ENCODE data around the gene SORCS2.

Gene SORCS2

DNA sequence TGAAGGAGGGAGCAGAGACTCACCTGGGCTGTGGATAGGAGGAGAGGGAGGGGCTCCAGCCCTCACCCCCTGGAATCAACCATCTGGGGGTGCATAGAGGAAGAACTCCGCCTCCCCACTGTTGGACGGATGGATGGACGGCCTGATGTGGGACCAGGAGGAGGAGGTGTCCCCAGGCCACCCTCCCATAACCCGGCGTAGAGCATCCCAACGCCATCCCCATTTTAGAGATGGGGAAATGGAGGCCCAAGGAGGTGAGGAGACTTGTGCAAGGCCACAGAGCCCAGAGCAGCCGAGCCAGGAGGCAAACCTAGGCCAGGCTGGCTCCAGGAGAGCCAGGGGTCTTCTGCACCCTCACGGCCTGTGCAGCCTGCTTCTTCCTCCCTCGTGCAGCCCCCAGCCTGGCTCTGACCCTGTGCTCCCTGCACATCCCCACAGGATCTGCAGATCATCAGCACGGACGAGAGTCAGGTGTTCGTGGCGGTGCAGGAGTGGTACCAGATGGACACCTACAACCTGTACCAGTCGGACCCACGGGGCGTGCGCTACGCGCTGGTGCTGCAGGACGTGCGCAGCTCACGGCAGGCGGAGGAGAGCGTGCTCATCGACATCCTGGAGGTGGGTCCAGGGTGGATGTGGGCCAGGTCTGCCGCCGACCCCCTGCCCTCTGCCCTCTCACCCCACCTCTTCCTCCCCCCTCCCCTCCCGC, 483.4 kb downstream of the SORCS2 start:
- TF ChIP-seq JUND (IDR thresholded peaks at IDR 0.05; ENCODE audit: low read depth), result no peak
- no peak for DNase-seq (ENCODE audit: low read depth in 1 of 2, low spot score in 1 of 2)
- in situ Hi-C loops (cut with HindIII; ENCODE audit: low pct_unique_long_range_greater_than_20kb, low sequenced_read_pairs), result no loop called here

DNA sequence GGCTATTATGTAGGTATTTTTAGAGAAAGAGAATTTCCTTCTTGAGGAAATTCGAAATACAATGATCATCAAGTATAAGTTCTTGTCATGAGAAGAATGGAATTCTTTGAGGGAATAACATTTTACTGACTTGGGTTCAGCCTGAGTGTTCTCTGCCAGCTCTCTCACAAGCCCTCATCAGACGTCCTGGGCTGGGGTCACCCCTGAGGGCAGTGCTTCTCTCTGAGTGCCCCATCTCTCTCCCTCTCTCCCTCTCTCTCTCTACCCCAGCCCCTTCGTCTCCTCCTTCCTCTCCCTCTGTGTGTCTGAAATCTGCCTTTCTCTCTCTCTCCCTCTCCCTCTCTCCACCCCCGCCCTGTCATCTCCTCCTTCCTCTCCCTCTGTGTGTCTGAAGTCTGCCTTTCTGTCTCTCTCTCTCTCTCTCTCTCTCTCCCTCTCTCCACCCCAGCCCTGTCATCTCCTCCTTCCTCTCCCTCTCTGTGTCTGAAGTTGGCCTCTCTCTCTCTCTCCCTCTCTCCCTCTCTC, 484.1 kb downstream of the SORCS2 start:
- in situ Hi-C loops (cut with HindIII; ENCODE audit: low pct_unique_long_range_greater_than_20kb, low sequenced_read_pairs), result no loop called here
- no peak for DNase-seq (ENCODE audit: low read depth in 1 of 2, low spot score in 1 of 2)
- no peak for TF ChIP-seq JUND (IDR thresholded peaks at IDR 0.05; ENCODE audit: low read depth)

DNA sequence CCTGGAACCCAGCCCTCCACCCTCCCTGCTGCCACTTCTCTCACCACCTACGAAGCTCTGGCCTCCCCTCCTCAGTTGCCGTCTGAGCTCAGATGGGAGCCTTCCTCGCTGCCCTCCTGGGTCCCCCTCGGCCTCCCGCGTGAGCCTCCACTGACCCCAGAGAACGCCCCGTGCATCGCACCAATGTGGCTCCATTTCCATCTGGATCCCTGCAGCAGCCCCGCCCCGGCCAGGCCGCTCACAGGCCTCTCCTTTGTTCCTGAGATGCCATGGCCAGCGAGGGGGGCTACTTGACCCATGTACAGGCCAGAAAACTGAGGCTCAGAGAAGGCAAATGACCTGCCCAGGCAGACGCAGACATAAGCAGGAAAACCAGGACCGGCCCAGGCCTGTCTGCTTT, 484.7 kb downstream of the SORCS2 start:
- no peak for TF ChIP-seq JUND (IDR thresholded peaks at IDR 0.05; ENCODE audit: low read depth)

DNA sequence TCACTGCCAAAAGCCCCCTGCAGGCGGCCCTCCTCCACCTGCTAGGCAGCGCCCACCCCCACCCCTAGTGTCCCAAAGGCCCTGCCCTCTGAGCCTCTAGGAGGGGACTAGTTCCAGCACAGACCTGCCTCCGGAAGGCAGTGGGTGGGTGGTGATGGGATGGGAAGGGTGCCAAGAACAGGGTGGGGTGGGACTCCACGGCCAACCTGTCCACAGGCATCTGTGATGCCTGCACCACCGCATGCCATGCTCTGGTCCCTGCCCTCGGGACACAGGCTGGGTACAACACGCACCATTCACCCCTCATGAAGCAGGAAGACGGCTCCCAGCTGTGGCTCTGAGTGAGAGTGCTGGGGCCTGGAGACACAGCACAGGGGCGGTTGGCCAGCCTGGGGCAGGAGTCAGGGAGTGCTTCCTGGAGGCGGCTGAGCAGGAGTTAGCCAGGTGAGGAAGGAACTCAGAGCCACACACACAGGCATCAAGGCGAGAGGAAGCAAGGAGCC, 485.5 kb downstream of the SORCS2 start:
- TF ChIP-seq JUND (IDR thresholded peaks at IDR 0.05; ENCODE audit: low read depth), result no peak
- in situ Hi-C loops (cut with HindIII; ENCODE audit: low pct_unique_long_range_greater_than_20kb, low sequenced_read_pairs), result no loop called here
- no peak for DNase-seq (ENCODE audit: low read depth in 1 of 2, low spot score in 1 of 2)

More for the DNA sequence above, 484.7 kb downstream of the SORCS2 start:
- in situ Hi-C loops (cut with HindIII; ENCODE audit: low pct_unique_long_range_greater_than_20kb, low sequenced_read_pairs), result no loop called here
- no peak for DNase-seq (ENCODE audit: low read depth in 1 of 2, low spot score in 1 of 2)

DNA sequence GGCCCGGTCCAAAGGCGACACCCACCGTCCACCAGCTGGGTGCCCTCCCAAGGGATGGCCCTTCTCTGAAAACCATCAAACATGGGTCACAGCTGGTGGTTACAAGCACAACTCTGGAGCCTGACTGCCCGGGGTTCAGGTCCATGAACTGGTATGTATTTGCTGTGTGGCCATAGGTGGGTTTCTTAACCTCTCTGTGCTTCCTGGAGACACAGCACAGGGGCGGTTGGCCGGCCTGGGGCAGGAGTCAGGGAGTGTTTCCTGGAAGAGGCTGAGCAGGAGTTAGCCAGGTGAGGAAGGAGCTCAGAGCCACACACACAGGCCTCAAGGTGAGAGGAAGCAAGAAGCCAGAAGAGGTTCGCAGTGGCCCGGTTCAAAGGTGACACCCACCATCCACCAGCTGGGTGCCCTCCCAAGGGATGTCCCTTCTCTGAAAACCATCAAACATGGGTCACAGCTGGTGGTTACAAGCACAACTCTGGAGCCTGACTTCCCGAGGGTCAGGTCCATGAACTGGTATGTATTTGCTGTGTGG, 486.0 kb downstream of the SORCS2 start:
- in situ Hi-C loops (cut with HindIII; ENCODE audit: low pct_unique_long_range_greater_than_20kb, low sequenced_read_pairs), result no loop called here
- TF ChIP-seq JUND (IDR thresholded peaks at IDR 0.05; ENCODE audit: low read depth), result no peak
- DNase-seq (ENCODE audit: low read depth in 1 of 2, low spot score in 1 of 2), result no peak

DNA sequence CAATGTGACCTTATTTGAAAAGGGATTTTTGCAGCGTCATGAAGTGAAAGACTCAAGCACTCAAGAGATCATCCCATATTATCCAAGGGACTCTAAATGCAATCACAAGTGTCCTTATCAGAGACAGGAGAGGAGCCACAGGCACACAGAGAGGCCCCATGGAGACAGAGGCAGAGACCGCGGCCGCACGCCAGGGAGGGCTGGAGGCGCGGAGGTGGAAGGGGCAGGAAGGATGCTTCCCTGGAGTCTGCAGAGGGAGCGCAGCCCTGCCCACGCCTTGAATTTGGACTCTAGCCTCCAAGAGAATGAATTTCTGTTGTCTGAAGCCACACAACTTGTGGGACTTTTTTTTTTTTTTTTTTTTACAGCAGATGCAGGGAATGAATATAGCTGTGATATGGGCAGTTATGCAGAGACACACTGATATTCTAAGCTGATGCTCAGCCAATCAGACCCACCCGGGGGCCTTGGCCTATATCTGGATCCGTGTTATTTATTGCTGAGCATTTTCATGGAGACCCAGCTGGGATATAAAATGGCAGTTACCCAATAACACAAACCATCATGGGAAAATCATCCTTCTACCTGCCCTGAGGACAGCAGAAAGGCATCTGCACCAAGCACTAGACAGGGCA, 487.2 kb downstream of the SORCS2 start:
- TF ChIP-seq JUND (IDR thresholded peaks at IDR 0.05; ENCODE audit: low read depth), result no peak
- in situ Hi-C loops (cut with HindIII; ENCODE audit: low pct_unique_long_range_greater_than_20kb, low sequenced_read_pairs), result no loop called here
- DNase-seq (ENCODE audit: low read depth in 1 of 2, low spot score in 1 of 2), result no peak

DNA sequence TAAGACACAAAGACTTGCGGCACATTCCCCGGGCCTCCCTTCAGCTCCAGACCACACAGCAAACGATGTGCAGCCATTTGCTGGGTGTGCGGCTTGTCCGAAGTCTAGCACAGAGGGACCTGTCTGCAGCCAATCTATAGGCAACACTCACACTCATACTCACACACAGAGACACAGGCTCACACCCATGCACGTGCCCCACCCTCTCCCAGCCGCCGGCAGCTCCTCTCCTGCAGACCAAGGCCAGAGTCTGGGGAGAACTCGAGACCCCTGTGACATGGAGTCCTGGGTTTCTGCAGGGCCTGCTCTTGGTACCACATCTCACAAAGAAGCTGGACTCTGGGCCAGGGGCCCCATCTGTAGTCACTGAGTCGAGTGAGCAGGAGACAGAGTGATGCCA, 487.8 kb downstream of the SORCS2 start:
- DNase-seq (ENCODE audit: low read depth in 1 of 2, low spot score in 1 of 2), result no peak
- in situ Hi-C loops (cut with HindIII; ENCODE audit: low pct_unique_long_range_greater_than_20kb, low sequenced_read_pairs), result no loop called here
- no peak for TF ChIP-seq JUND (IDR thresholded peaks at IDR 0.05; ENCODE audit: low read depth)

DNA sequence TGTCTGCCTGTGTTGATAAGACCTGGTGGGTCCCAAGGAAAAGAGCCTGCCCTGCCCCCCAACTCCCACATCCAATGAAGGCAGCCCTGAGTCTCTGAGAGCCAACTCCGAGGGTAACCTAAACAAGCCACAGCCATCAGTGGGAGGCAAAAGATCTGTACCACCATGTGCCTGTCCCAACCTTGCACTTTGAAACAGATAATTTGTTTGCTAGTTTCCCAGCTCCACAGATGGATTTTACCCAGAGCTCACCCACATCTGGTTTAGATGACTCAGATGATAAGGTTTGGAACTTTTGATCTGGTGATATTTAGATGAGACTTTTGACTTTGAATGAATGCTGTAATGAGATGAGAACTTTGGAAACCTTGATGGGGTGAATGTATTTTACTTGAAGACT, 488.4 kb downstream of the SORCS2 start:
- in situ Hi-C loops (cut with HindIII; ENCODE audit: low pct_unique_long_range_greater_than_20kb, low sequenced_read_pairs), result no loop called here
- TF ChIP-seq JUND (IDR thresholded peaks at IDR 0.05; ENCODE audit: low read depth), result no peak
- DNase-seq (ENCODE audit: low read depth in 1 of 2, low spot score in 1 of 2), result no peak

DNA sequence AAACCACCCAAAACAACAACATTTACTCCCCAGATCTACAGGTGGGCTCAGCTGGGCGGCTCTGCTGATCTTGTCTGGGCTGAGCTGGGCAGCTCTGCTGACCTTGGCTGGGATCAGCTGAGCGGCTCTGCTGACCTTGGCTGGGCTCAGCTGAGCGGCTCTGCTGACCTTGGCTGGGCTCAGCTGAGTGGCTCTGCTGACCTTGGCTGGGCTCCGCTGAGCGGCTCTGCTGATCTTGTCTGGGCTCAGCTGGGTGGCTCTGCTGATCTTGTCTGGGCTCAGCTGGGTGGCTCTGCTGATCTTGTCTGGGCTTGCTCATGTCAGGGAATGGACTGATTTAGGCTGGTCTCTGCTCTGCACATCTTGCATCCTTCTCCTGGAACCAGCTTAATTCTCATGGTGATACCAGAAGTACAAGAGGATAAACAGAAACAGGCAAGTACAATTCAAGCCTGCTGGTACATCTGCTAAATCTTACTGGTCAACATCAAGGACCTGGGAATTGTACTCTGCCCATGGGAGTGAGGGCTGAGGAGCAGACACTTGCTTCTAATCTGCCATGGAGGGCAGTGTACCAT, 490.9 kb downstream of the SORCS2 start:
- no peak for TF ChIP-seq JUND (IDR thresholded peaks at IDR 0.05; ENCODE audit: low read depth)
- in situ Hi-C loops (cut with HindIII; ENCODE audit: low pct_unique_long_range_greater_than_20kb, low sequenced_read_pairs), result no loop called here
- DNase-seq (ENCODE audit: low read depth in 1 of 2, low spot score in 1 of 2), result no peak

DNA sequence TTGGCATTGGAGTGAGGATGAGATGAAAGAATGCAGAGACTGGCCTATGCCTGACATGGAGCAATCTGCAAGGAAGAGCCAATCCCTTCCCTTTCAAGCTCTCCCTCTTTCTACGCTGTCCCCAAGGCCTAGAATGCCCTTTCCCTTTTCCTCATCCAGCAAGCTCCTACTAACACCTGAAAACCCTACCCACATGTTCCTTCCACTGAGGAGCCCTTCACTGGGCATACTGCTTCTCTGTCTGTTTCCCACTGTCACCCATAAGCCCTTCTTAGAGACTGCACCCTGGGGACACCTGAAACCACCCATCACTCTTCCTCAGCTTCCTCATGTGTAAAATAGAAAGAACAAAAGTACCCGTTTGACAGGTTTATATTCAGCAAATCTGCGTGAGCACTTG, 492.0 kb downstream of the SORCS2 start:
- no peak for DNase-seq (ENCODE audit: low read depth in 1 of 2, low spot score in 1 of 2)
- in situ Hi-C loops (cut with HindIII; ENCODE audit: low pct_unique_long_range_greater_than_20kb, low sequenced_read_pairs), result no loop called here
- TF ChIP-seq JUND (IDR thresholded peaks at IDR 0.05; ENCODE audit: low read depth), result no peak

DNA sequence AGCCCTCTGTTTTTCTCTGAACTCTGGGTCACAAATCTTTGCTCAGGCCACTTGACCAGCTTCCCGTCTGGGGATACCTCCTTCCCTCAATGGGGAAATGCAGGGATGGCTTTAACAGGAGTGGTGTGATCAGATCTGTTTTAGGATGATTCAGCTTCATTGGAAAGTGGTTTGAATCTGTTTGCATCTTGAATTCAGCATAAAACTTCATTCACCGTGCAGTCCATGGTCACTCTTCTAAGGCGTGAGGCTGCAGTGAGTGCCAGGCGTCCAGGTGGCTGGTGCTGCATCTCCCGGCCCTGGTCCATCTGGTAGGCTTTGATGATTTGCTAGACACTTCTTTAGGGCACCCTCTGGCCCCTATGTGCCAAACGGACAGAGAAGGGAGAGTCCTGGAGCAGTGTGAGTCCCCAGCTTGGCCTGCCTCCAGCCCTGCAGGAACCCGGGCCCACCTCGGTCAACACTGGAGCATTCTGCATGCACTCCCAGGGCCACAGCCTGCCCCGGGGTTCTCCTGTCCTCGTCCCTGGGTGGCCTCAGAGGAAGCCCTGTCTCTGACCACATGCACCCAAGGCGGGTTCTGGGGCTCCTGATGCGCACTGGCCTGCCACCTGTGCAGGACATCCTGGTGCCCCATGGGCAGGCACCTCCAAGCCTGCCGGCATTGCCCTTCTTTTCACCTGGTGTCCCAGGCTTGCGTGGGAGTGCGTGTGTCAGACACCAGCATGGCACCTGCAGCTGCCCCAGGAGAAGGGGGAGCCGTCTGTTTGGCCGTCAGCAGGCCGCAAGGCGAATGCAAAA, 493.9 kb downstream of the SORCS2 start:
- DNase-seq (ENCODE audit: low read depth in 1 of 2, low spot score in 1 of 2), result no peak
- no peak for TF ChIP-seq JUND (IDR thresholded peaks at IDR 0.05; ENCODE audit: low read depth)
- in situ Hi-C loops (cut with HindIII; ENCODE audit: low pct_unique_long_range_greater_than_20kb, low sequenced_read_pairs), result no loop called here

DNA sequence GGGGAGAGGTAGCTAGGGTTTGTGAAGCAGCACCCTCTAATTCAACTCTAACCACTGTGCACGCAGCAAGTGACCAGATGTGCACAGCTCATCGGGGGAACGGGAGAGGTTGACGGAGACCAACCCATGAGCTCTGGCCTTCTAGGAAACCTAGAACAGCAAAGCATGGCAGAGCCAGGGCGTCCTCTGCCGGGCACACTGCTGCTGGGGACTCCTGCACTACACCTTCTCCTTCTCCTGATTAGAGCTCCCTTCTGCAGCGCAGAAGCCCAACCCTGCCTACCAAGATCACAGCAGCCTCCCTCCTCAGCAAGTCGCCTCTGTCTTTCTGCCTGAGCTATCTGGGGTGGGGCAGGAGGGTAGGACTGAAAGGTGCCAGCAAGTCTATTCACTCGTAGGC, 494.7 kb downstream of the SORCS2 start:
- no peak for DNase-seq (ENCODE audit: low read depth in 1 of 2, low spot score in 1 of 2)
- no peak for TF ChIP-seq JUND (IDR thresholded peaks at IDR 0.05; ENCODE audit: low read depth)
- in situ Hi-C loops (cut with HindIII; ENCODE audit: low pct_unique_long_range_greater_than_20kb, low sequenced_read_pairs), result no loop called here

Measured in T47D (cell line).